Right lobe of liver (tissue), 6 donors: Measurements from ENCODE around the gene MAGEF1. TPM values are rescaled to one million over a fixed set of nuclear protein-coding genes. Genes with fewer than 3 reads are reported as not detected.

ENCODE experiments used
- ATAC-seq, 4 donors: fragments of 200-7000 bp; cut with Tn5 transposase; one replicate each; pipeline ENCODE4 v1.9.1; 2020; ENCODE audit warnings: mild to moderate bottlenecking in 4 of 4, moderate library complexity in 4 of 4
- DNase-seq, 3 donors: peaks; one replicate each; pipeline ENCODE4 v3.0.0-alpha.2; 2020
- H3K27ac ChIP-seq, 3 donors: fragments of 200-600 bp; one replicate each; pipeline ENCODE4 v1.8.0; 2022
- H3K27me3 ChIP-seq, 2 donors: fragments of 200-600 bp; one replicate each; pipeline ENCODE4 v1.8.0; 2022
- H3K36me3 ChIP-seq, 4 donors: fragments of 200-600 bp; sonication (generic) in 1 of 4; one replicate each; pipeline versions ENCODE4 v1.5.1 to v1.8.0; 2017 to 2022; ENCODE audit warnings: control low read depth in 1 of 4
- H3K4me1 ChIP-seq, 4 donors: fragments of 200-600 bp; sonication (generic) in 1 of 4; one replicate each; pipeline versions ENCODE4 v1.5.1 to v1.8.0; 2017 to 2022; ENCODE audit warnings: control low read depth in 1 of 4
- H3K4me3 ChIP-seq, 3 donors: fragments of 200-600 bp; one replicate each; pipeline ENCODE4 v1.8.0; 2022
- H3K9me3 ChIP-seq, 4 donors: fragments of 200-600 bp; sonication (generic) in 1 of 4; one replicate each; pipeline versions ENCODE4 v1.5.1 to v1.8.0; 2017 to 2022; ENCODE audit warnings: control low read depth in 1 of 4
- CTCF ChIP-seq, 4 donors: fragments of 200-600 bp in 3 of 4; fragments of 450-650 bp in 1 of 4; IDR thresholded peaks; one replicate each; pipeline versions ENCODE4 v1.5.1 to v1.8.0; 2016 to 2022; ENCODE audit warnings: antibody characterized with exemption in 4 of 4, mild to moderate bottlenecking in 2 of 4
- POLR2A ChIP-seq: fragments of 450-650 bp; IDR thresholded peaks from one replicate; pipeline ENCODE4 v1.6.1; 2017; ENCODE audit warnings: antibody characterized with exemption, mild to moderate bottlenecking
- WGBS: methylation state at CpG from one replicate; pipeline ENCODE4 v1.1.6; 2018; ENCODE audit warnings: low coverage, low lambda C conversion rate; ENCODE audit not compliant: insufficient coverage; ENCODE audit errors: missing lambda C conversion rate; 5-methylcytosine and 5-hydroxymethylcytosine counted together
- intact Hi-C, 2 donors: fragments of 100-400 bp; cut with DNase I; formaldehyde crosslinking; loops; one replicate each; pipeline versions ENCODE4 v1.11.2 to v1.14.1; 2022
- total RNA-seq, 6 experiments: library from RNA; depleted of rRNA in 2 of 6; stranded (reverse); fragments of >200 nt in 2 of 6; fragmentation: NEBNext Ultra II Directional in 3 of 6; extraction: Animal tissue kit (Norgen Biotek cat#: 25700) in 3 of 6; gene quantifications; one replicate each; pipeline versions ENCODE4 v1.1.0 to v1.2.4, GENCODE V29; 2016 to 2023
- donor health status: DM: no; HTN: yes; CAD: no.
- donor health status: DM: no; HTN: no; CAD: no.
- donor health status: DM: no; HTN: no; CAD: no.
- donor health status: DM: no; HTN: yes; CAD: no.
- donor health status: DM: no; HTN: yes; CAD: no.

The MAGEF1 gene
- total RNA-seq, 6 experiments from 2014 or later, result 8.2 to 17.1 (median 10.9) TPM

DNA sequence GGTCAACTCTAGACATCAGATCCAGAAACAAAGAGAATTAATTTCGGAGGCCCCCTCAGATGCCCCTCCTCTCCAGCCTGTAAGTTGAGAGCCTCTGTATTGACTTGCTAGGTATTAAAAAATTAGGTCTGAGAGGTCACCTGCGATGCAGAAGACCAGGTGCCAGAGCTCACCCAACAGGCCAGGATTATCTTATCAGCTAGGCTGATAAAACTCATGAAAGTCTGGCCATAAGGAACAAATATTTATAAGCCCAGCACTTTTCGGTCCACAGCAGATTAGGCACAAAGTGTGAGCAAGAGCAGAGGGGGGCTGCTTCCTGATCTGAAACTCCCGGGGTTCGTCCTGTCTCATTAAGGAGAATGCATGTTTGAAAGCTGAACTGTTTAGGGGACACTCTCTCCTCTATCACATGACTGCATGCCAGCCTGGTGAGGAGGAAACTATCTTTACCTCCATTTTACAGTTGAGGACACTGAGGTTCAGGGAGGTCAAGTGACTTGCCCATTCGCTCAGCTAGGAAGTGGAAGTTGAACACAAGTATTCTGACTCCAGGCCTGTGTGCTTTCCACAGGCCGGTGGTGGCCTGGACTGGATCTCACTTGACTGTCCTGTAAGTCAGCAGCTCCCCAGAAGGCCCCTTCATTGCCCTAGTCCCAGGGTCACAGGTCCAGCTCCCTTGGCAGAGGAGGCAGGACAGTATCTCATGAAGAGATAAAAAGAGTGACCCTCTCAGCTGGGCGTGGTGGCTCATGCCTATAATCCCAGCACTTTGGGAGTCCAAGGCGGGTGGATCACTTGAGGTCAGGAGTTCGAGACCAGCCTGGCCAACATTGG, 39.6 kb upstream of the MAGEF1 start:
- no peaks in the 10 kb centered on the region for H3K27me3 ChIP-seq
- no peak overlapping the region for H3K27ac ChIP-seq
- no peak for TF ChIP-seq CTCF (IDR thresholded peaks at IDR 0.05)
- DNase-seq, result no peak
- intact Hi-C loops, result no loop called here
- no peaks in the 10 kb centered on the region for H3K36me3 ChIP-seq
- no peaks in the 10 kb centered on the region for H3K9me3 ChIP-seq
- 65% methylated on average over 3 of the region's 10 CpGs for WGBS
- no peak overlapping the region for H3K4me3 ChIP-seq
- ATAC-seq, result peak in 2 of 4 donors; percentile 20 to 28
- H3K4me1 ChIP-seq, result no peaks in the 10 kb centered on the region

DNA sequence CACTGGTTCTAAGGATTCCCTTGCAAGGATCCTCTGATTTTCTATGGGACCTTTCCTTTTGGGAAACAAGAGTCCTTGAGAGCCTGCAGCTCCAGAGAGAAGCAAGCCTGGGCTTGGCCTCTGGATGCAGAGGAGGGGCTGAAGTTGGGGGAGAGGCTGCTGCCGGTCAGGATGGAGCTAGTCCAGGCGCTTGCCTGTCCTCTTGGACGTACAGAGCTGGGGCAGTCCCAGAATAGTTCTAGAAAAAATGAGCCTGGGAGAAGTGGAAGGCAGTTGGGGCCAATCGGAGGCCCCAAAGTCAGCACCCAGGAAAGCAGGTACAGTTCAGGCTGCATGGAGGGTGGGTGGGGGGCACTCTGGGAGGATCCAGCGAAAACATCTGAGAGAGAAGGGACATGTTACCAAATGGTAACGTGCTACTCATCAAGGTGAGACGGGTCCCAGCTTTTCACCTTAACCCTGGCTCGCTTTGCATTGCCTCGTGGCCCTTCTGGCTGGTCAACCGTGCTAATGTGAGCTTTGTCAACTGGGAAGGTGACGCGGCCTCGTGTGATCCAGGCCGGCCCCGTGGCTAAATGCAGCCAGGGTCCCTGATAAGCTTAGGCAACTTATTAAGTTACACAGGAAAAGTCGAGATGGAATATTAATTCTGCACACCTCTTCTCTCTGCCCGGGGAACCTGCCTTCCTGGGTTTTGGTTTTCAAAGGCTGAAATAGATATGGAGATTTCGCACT, 38.7 kb upstream of the MAGEF1 start:
- DNase-seq, result no peak
- TF ChIP-seq CTCF (IDR thresholded peaks at IDR 0.05) (no peak), POLR2A (no peak)
- no peak overlapping the region for H3K4me3 ChIP-seq
- 59% methylated on average over 4 of the region's 18 CpGs for WGBS
- no peak overlapping the region for H3K27ac ChIP-seq
- H3K36me3 ChIP-seq, result no peaks in the 10 kb centered on the region
- intact Hi-C loops, result no loop called here
- H3K9me3 ChIP-seq, result no peaks in the 10 kb centered on the region
- H3K4me1 ChIP-seq, result no peaks in the 10 kb centered on the region
- no peaks in the 10 kb centered on the region for H3K27me3 ChIP-seq
- no peak for ATAC-seq

- H3K27me3 ChIP-seq, result no peaks in the 10 kb centered on the region
- no peaks in the 10 kb centered on the region for H3K4me1 ChIP-seq
- WGBS, result 45% methylated on average over 2 of the region's 2 CpGs
- no peaks in the 10 kb centered on the region for H3K9me3 ChIP-seq
- H3K27ac ChIP-seq, result no peak overlapping the region
- intact Hi-C loops, result no loop called here
- DNase-seq (no peak), ATAC-seq (no peak)
- no peak for TF ChIP-seq CTCF (IDR thresholded peaks at IDR 0.05)
- no peak for TF ChIP-seq POLR2A
- no peak overlapping the region for H3K4me3 ChIP-seq
- no peaks in the 10 kb centered on the region for H3K36me3 ChIP-seq
These were observed 37.4 kb upstream of the MAGEF1 start for GRCh38 chr3:184749168-184749744.

- Histone ChIP-seq H3K4me1 (no peaks in the 10 kb centered on the region), H3K36me3 (no peaks in the 10 kb centered on the region), H3K27ac (no peak overlapping the region), H3K4me3 (no peak overlapping the region), H3K9me3 (no peaks in the 10 kb centered on the region), H3K27me3 (no peaks in the 10 kb centered on the region)
- no peak for TF ChIP-seq POLR2A
- peak in 2 of 4 donors; percentile 9 to 15 for TF ChIP-seq CTCF (IDR thresholded peaks at IDR 0.05)
- ATAC-seq, result peak; percentile 21 to 65 (median 44)
- no peak for DNase-seq
- WGBS, result 50% methylated on average over 8 of the region's 8 CpGs
- intact Hi-C loops, result no loop called here
These were observed 36.6 kb upstream of the MAGEF1 start for GRCh38 chr3:184748219-184749135.
